Coronary artery (tissue), 2 donors: ENCODE results near the gene SDK2.

Source experiments
- DNase-seq: peaks from one replicate; pipeline ENCODE4 v3.0.0-alpha.2; 2017; ENCODE audit warnings: low spot score
- H3K27ac ChIP-seq, 2 donors: fragments of 200-600 bp; sonication (generic); one replicate each; pipeline ENCODE4 v1.5.1; 2016 to 2019
- H3K4me3 ChIP-seq: fragments of 200-600 bp; sonication (generic); 2 replicates; pipeline ENCODE4 v1.5.1; 2016; ENCODE audit warnings: mild to moderate bottlenecking, moderate library complexity
- CTCF ChIP-seq: fragments of 200-600 bp; sonication (generic); IDR thresholded peaks from one replicate; pipeline ENCODE4 v1.5.1; 2019; ENCODE audit warnings: antibody characterized with exemption

Gene SDK2

GRCh38 chr17:73522696-73523095 lies 121.5 kb downstream of the SDK2 start:
- DNase-seq: no peak
- Histone ChIP-seq H3K4me3 (no peak overlapping the region), H3K27ac (no peak overlapping the region)
- no peak for TF ChIP-seq CTCF

- no peak overlapping the region for H3K4me3 ChIP-seq
- TF ChIP-seq CTCF: no peak
- no peak for DNase-seq
Observed at GRCh38 chr17:73522107-73522506, 122.1 kb downstream of the SDK2 start.

GRCh38 chr17:73521376-73521775 lies 122.9 kb downstream of the SDK2 start:
- H3K27ac ChIP-seq: no peak overlapping the region
- TF ChIP-seq CTCF: no peak
- DNase-seq: no peak
- H3K4me3 ChIP-seq: no peak overlapping the region

More at GRCh38 chr17:73522107-73522506, 122.1 kb downstream of the SDK2 start:
- H3K27ac ChIP-seq: no peak overlapping the region

GRCh38 chr17:73520369-73520761 lies 123.9 kb downstream of the SDK2 start:
- DNase-seq: no peak
- TF ChIP-seq CTCF: no peak
- Histone ChIP-seq H3K27ac (no peak overlapping the region), H3K4me3 (no peak overlapping the region)

DNA sequence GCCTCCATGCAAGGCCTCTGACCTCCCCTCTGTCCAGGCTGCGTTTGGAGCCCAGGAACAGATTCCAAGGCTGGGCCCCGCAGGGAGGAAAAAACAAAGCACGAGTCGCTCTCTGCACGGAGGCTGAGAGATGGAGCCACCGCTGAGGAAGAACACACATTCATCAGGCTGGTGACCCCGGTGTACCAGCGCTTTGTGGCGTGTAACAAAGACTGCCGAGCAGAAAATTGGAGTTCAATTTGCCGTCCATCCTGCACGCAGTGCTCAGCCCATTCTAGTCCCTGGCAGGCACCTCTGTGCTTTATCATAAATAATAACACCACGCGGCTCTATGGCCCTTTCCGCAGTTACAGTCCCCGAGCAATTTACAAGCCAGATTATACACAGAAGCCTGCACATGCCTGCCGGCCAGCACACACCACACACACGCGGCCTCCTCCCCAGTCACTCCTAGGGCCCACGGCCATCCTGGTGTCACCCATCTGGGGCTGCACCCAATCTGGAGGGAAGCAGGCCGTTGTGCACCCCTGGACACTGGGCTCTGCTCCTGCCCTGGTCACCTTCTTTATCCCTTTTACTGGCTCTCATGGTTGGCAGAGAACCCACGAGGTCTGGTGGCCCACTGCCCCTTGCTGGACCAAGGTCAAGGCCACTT lies 124.4 kb downstream of the SDK2 start:
- TF ChIP-seq CTCF: no peak
- Histone ChIP-seq H3K27ac (no peak overlapping the region), H3K4me3 (no peak overlapping the region)
- DNase-seq: no peak

GRCh38 chr17:73519011-73519410 lies 125.2 kb downstream of the SDK2 start:
- H3K4me3 ChIP-seq: no peak overlapping the region
- H3K27ac ChIP-seq: no peak overlapping the region
- no peak for DNase-seq
- no peak for TF ChIP-seq CTCF

- DNase-seq: no peak
- TF ChIP-seq CTCF: no peak
- Histone ChIP-seq H3K27ac (no peak overlapping the region), H3K4me3 (no peak overlapping the region)
Observed at GRCh38 chr17:73516431-73516830, 127.8 kb downstream of the SDK2 start.
